GM12878 (cell line): Measurements from ENCODE around the gene LGALS1. TPM values are rescaled to one million over a fixed set of nuclear protein-coding genes. Genes with fewer than 3 reads are reported as not detected.
A peak's percentile ranks its signal among the peaks of the same experiment; 100 is the strongest.

Source experiments
- ATAC-seq: fragments of 200-7000 bp; cut with Tn5 transposase; 3 replicates; pipeline ENCODE4 v1.9.1; 2020; ENCODE audit warnings: mild to moderate bottlenecking, moderate library complexity
- BruUV-seq: library from RNA; stranded (reverse); fragments of 400-500 nt; replicated peaks from 2 replicates; lab custom pipeline; 2021; lab: Mats Ljungman, UMichigan
- CTCF ChIA-PET: fragments of 300-600 bp; sonication (Branson Sonifier 250); formaldehyde crosslinking; extraction: SDS; loops from one replicate; lab custom pipeline; 2021; ENCODE audit warnings: inconsistent platforms; lab: Yijun Ruan, JAX
- POLR2A ChIA-PET: fragments of 350-600 bp; formaldehyde crosslinking; extraction: SDS; loops from one replicate; lab custom pipeline; 2021; ENCODE audit warnings: inconsistent platforms; lab: Charles Lee
- RAD21 ChIA-PET: fragments of 300-600 bp; sonication (Branson Sonifier 250); formaldehyde crosslinking; loops from one replicate; lab custom pipeline; 2023; ENCODE audit warnings: antibody characterized with exemption; ENCODE audit not compliant: unreplicated experiment; lab: Charles Lee
- SMC1A ChIA-PET: fragments of 300-600 bp; sonication (Branson Sonifier 250); formaldehyde crosslinking; loops from one replicate; lab custom pipeline; 2023; ENCODE audit not compliant: unreplicated experiment, uncharacterized antibody; lab: Charles Lee
- DNase-seq: peaks from one replicate; pipeline ENCODE4 v3.0.0-alpha.2; 2011; ENCODE audit warnings: low read depth, low spot score
- FAIRE-seq: peaks from 3 replicates; lab custom pipeline; 2011; peaks lifted over from hg19 to GRCh38; lab: Jason Lieb, UNC
- H2AFZ ChIP-seq: 2 replicates; pipeline ENCODE4 v1.6.0; 2011; ENCODE audit warnings: low read depth, low read length, control low read depth; ENCODE audit not compliant: control insufficient read depth
- H3K27ac ChIP-seq: 2 replicates; pipeline ENCODE4 v1.5.1; 2011; ENCODE audit warnings: control low read depth; ENCODE audit not compliant: control insufficient read depth, insufficient read depth
- H3K27me3 ChIP-seq, 2 experiments: replicated peaks in 1 of 2; 2 replicates each; pipeline versions ENCODE4 v1.6.0 to v1.6.1; 2011; ENCODE audit warnings: low read length in 1 of 2; ENCODE audit not compliant: control insufficient read depth in 2 of 2, insufficient read depth in 2 of 2
- H3K36me3 ChIP-seq, 2 experiments: 2 replicates each; pipeline ENCODE4 v1.5.1; 2011; ENCODE audit warnings: low read length in 1 of 2; ENCODE audit not compliant: control insufficient read depth in 2 of 2, insufficient read depth in 2 of 2
- H3K4me1 ChIP-seq: 2 replicates; pipeline ENCODE4 v1.6.1; 2011; ENCODE audit warnings: mild to moderate bottlenecking, low read length, moderate library complexity, mixed read lengths; ENCODE audit not compliant: control insufficient read depth, insufficient read depth
- H3K4me2 ChIP-seq: 2 replicates; pipeline ENCODE4 v1.6.0; 2011; ENCODE audit warnings: control low read depth; ENCODE audit not compliant: control insufficient read depth, insufficient read depth
- H3K4me3 ChIP-seq: fragments of 200-600 bp; sonication (generic); 2 replicates; pipeline ENCODE4 v1.5.1; 2016
- H3K79me2 ChIP-seq: 2 replicates; pipeline ENCODE4 v1.6.0; 2011; ENCODE audit warnings: low read length; ENCODE audit not compliant: control insufficient read depth, insufficient read depth
- H3K9ac ChIP-seq: 2 replicates; pipeline ENCODE4 v1.8.0; 2011; ENCODE audit warnings: low read length, control low read depth, mixed read lengths; ENCODE audit not compliant: control insufficient read depth, insufficient read depth
- H3K9me3 ChIP-seq: replicated peaks from 3 replicates; pipeline ENCODE4 v1.5.1; 2011; ENCODE audit warnings: mild to moderate bottlenecking, low read length; ENCODE audit not compliant: control insufficient read depth, insufficient read depth
- H4K20me1 ChIP-seq: 2 replicates; pipeline ENCODE4 v1.6.0; 2011; ENCODE audit not compliant: control insufficient read depth, insufficient read depth
- NR2C2 ChIP-seq: IDR thresholded peaks from 2 replicates; pipeline ENCODE4 v1.6.1; 2011; ENCODE audit warnings: borderline replicate concordance, low read depth; ENCODE audit not compliant: control insufficient read depth, insufficient read length
- PAX5 ChIP-seq: IDR thresholded peaks from 2 replicates; pipeline ENCODE4 v1.6.1; 2011; ENCODE audit warnings: low read depth, low read length, borderline replicate concordance
- RB1 ChIP-seq: fragments of 450-650 bp; formaldehyde crosslinking; IDR thresholded peaks from 2 replicates; pipeline ENCODE4 v1.6.1; 2017; ENCODE audit warnings: mild to moderate bottlenecking, borderline replicate concordance
- RUNX3 ChIP-seq: IDR thresholded peaks from 2 replicates; pipeline ENCODE4 v1.6.1; 2012; ENCODE audit warnings: low read length, inconsistent platforms
- SMAD5 ChIP-seq: IDR thresholded peaks from 2 replicates; pipeline ENCODE4 v1.6.1; 2016; ENCODE audit warnings: antibody characterized with exemption, low read depth
- ZBED1 ChIP-seq: IDR thresholded peaks from 2 replicates; pipeline ENCODE4 v1.6.1; 2016; ENCODE audit warnings: borderline replicate concordance
- WGBS: methylation state at CpG from one replicate; pipeline ENCODE4 v1.1.6; 2016; ENCODE audit warnings: low lambda C conversion rate; ENCODE audit not compliant: insufficient replicate concordance, insufficient coverage; ENCODE audit errors: missing lambda C conversion rate; 5-methylcytosine and 5-hydroxymethylcytosine counted together
- in situ Hi-C: fragments of 300-500 bp; cut with MboI; formaldehyde crosslinking; loops from 9 replicates; pipeline ENCODE4 v1.14.3; 2018; ENCODE audit warnings: mixed read lengths
- intact Hi-C: fragments of 100-400 bp; cut with micrococcal nuclease; formaldehyde crosslinking; loops from one replicate; pipeline ENCODE4 v1.14.2; 2022; ENCODE audit not compliant: unreplicated experiment
- polyA plus RNA-seq, 11 experiments: library from polyadenylated mRNA; depleted of rRNA in 4 of 11; unstranded in 6 of 11; stranded (reverse) in 5 of 11; fragments of >200 nt; fragmentation: Nextera tagmentation in 4 of 11; fragmentation: Illumina TruSeq in 1 of 11; extraction: Ambion mirVana in 4 of 11; extraction: Trizol in 1 of 11; gene quantifications; 1 replicate in 1 of 11; 2 replicates in 10 of 11; pipeline versions ENCODE4 v1.2.1 to v1.2.3, GENCODE V29; 2011 to 2016; ENCODE audit warnings: inconsistent platforms in 2 of 11, missing spikeins in 2 of 11, low read depth in 1 of 11
- total RNA-seq, 4 experiments: library from RNA; depleted of rRNA in 3 of 4; stranded (reverse); fragments of >200 nt in 3 of 4; fragmentation: Illumina TruSeq in 1 of 4; extraction: Trizol in 1 of 4; gene quantifications; 2 replicates each; pipeline versions ENCODE4 v1.2.1 to v1.2.3, GENCODE V29; 2013 to 2021
- TF ChIP-seq, protein P1 (sequence below): fragments of 450-650 bp; IDR thresholded peaks from 2 replicates; pipeline ENCODE4 v1.6.1; 2017; ENCODE audit warnings: mild to moderate bottlenecking, moderate library complexity
- TF ChIP-seq, protein P2 (sequence below), 3 experiments: IDR thresholded peaks in 2 of 3; conservative IDR thresholded peaks in 1 of 3; 2 replicates each; pipeline ENCODE4 v1.5.1; 2011; ENCODE audit warnings: low read depth in 3 of 3, low read length in 3 of 3, mild to moderate bottlenecking in 3 of 3, control low read depth in 2 of 3, moderate library complexity in 2 of 3, inconsistent platforms in 1 of 3, mixed read lengths in 1 of 3; ENCODE audit not compliant: control insufficient read depth in 2 of 3, insufficient read depth in 1 of 3; ENCODE audit errors: extremely low read depth in 1 of 3

LGALS1 gene
- total and polyA plus RNA-seq, 10 of the 15 experiments (the other 5 are each of a cell fraction or from before 2014, with no cell fraction given) = 312 to 1,889 (median 706) TPM

GRCh38 chr22:37654563-37655251, 20.7 kb upstream of the LGALS1 start:
- no peak overlapping the region for H3K27ac ChIP-seq
- FAIRE-seq = no peak
- no peaks in the 10 kb centered on the region for H3K27me3 ChIP-seq
- no peak for ATAC-seq
- POLR2A ChIA-PET = interaction anchor here (0.7 kb wide), 1 partner anchor 27 kb away, joined by 3 read pairs; no protein-coding TSS in a partner anchor
- SMC1A ChIA-PET = no interaction called here
- H3K79me2 ChIP-seq = peaks cover 12% of the 10 kb centered on the region
- TF ChIP-seq RUNX3 (no peak), ZBED1 (no peak), RB1 (no peak), NR2C2 (no peak)
- no peak overlapping the region for H3K4me3 ChIP-seq
- in situ Hi-C loops = no loop called here
- H3K4me1 ChIP-seq = no peaks in the 10 kb centered on the region; the same call in 1 of the 2 replicates
- WGBS = 84% methylated on average over 12 of the region's 14 CpGs
- CTCF ChIA-PET = interaction anchor here (2.3 to 10.3 kb wide), 2 partner anchors 12 to 14 kb away, joined by 8 to 261 read pairs; partner anchors contain the start of gene SH3BP1
- H3K4me2 ChIP-seq = no peak overlapping the region
- H3K36me3 ChIP-seq = peaks cover 9 to 16% of the 10 kb centered on the region in 2 experiments; a peak in 3 of 4 replicates
- intact Hi-C loops = no loop called here
- no peak overlapping the region for H2AFZ ChIP-seq
- RAD21 ChIA-PET = no interaction called here
- no peak for DNase-seq
- H3K9ac ChIP-seq = no peak overlapping the region
- no peaks in the 10 kb centered on the region for H4K20me1 ChIP-seq
- H3K9me3 ChIP-seq = no peaks in the 10 kb centered on the region
- TSS peak; percentile 53 for BruUV-seq

DNA sequence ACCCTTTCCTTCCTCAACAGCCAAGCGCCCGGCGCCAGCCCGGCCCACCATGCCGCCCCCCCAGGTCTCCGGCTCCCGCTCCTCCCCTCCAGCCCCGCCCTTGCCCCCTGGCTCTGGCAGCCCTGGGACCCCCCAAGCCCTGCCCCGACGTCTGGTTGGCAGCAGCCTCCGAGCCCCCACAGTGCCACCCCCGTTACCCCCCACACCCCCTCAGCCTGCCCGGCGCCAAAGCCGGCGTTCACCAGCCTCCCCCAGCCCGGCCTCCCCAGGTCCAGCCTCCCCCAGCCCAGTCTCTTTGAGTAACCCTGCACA, 20.2 kb upstream of the LGALS1 start:
- in situ Hi-C loops = no loop called here
- ATAC-seq = no peak
- intact Hi-C loops = no loop called here
- Histone ChIP-seq H3K4me3 (no peak overlapping the region), H3K27me3 (no peaks in the 10 kb centered on the region), H3K36me3 (peaks cover 4 to 11% of the 10 kb centered on the region in 2 experiments; a peak in 3 of 4 replicates), H3K9me3 (no peaks in the 10 kb centered on the region), H3K4me1 (no peaks in the 10 kb centered on the region; the same call in 1 of the 2 replicates), H3K79me2 (peaks cover 17% of the 10 kb centered on the region), H3K4me2 (no peak overlapping the region), H2AFZ (no peak overlapping the region), H3K27ac (no peak overlapping the region), H3K9ac (no peak overlapping the region), H4K20me1 (no peaks in the 10 kb centered on the region)
- BruUV-seq = no TSS peak
- SMC1A ChIA-PET = no interaction called here
- no peak for DNase-seq
- RAD21 ChIA-PET = no interaction called here
- TF ChIP-seq, protein P1, sequence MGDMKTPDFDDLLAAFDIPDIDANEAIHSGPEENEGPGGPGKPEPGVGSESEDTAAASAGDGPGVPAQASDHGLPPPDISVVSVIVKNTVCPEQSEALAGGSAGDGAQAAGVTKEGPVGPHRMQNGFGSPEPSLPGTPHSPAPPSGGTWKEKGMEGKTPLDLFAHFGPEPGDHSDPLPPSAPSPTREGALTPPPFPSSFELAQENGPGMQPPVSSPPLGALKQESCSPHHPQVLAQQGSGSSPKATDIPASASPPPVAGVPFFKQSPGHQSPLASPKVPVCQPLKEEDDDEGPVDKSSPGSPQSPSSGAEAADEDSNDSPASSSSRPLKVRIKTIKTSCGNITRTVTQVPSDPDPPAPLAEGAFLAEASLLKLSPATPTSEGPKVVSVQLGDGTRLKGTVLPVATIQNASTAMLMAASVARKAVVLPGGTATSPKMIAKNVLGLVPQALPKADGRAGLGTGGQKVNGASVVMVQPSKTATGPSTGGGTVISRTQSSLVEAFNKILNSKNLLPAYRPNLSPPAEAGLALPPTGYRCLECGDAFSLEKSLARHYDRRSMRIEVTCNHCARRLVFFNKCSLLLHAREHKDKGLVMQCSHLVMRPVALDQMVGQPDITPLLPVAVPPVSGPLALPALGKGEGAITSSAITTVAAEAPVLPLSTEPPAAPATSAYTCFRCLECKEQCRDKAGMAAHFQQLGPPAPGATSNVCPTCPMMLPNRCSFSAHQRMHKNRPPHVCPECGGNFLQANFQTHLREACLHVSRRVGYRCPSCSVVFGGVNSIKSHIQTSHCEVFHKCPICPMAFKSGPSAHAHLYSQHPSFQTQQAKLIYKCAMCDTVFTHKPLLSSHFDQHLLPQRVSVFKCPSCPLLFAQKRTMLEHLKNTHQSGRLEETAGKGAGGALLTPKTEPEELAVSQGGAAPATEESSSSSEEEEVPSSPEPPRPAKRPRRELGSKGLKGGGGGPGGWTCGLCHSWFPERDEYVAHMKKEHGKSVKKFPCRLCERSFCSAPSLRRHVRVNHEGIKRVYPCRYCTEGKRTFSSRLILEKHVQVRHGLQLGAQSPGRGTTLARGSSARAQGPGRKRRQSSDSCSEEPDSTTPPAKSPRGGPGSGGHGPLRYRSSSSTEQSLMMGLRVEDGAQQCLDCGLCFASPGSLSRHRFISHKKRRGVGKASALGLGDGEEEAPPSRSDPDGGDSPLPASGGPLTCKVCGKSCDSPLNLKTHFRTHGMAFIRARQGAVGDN = no peak
- TF ChIP-seq PAX5 (no peak), SMAD5 (no peak)
- TF ChIP-seq, protein P2, sequence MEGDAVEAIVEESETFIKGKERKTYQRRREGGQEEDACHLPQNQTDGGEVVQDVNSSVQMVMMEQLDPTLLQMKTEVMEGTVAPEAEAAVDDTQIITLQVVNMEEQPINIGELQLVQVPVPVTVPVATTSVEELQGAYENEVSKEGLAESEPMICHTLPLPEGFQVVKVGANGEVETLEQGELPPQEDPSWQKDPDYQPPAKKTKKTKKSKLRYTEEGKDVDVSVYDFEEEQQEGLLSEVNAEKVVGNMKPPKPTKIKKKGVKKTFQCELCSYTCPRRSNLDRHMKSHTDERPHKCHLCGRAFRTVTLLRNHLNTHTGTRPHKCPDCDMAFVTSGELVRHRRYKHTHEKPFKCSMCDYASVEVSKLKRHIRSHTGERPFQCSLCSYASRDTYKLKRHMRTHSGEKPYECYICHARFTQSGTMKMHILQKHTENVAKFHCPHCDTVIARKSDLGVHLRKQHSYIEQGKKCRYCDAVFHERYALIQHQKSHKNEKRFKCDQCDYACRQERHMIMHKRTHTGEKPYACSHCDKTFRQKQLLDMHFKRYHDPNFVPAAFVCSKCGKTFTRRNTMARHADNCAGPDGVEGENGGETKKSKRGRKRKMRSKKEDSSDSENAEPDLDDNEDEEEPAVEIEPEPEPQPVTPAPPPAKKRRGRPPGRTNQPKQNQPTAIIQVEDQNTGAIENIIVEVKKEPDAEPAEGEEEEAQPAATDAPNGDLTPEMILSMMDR (IDR thresholded peaks at IDR 0.05 in 2 of 3, conservative IDR thresholded peaks at IDR 0.05 in 1 of 3; ENCODE audit: control insufficient read depth in 2 of 3, extremely low read depth in 1 of 3, insufficient read depth in 1 of 3, low read depth in 3 of 3, low read length in 3 of 3) = no peak
- POLR2A ChIA-PET = no interaction called here
- 100% methylated on average over 4 of the region's 17 CpGs for WGBS
- no peak for FAIRE-seq
- CTCF ChIA-PET = interaction anchor here (10.3 kb wide), 1 partner anchor 15 kb away, joined by 261 read pairs; the partner anchor contains the start of gene SH3BP1
